Measurements from ENCODE around the gene RABEP2. TPM values are rescaled to one million over a fixed set of nuclear protein-coding genes. Genes with fewer than 3 reads are reported as not detected.

The RABEP2 gene
- total and polyA plus RNA-seq, 12 donors = 11.8 to 47.6 (median 15.9) TPM

DNA sequence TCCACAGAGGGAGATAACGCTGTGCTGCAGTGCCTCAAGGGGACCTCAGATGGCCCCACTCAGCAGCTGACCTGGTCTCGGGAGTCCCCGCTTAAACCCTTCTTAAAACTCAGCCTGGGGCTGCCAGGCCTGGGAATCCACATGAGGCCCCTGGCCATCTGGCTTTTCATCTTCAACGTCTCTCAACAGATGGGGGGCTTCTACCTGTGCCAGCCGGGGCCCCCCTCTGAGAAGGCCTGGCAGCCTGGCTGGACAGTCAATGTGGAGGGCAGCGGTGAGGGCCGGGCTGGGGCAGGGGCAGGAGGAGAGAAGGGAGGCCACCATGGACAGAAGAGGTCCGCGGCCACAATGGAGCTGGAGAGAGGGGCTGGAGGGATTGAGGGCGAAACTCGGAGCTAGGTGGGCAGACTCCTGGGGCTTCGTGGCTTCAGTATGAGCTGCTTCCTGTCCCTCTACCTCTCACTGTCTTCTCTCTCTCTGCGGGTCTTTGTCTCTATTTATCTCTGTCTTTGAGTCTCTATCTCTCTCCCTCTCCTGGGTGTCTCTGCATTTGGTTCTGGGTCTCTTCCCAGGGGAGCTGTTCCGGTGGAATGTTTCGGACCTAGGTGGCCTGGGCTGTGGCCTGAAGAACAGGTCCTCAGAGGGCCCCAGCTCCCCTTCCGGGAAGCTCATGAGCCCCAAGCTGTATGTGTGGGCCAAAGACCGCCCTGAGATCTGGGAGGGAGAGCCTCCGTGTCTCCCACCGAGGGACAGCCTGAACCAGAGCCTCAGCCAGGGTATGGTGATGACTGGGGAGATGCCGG is 7.5 kb upstream of the RABEP2 start:
- H3K4me1 ChIP-seq = peaks cover 0 to 10% (median 4%) of the 10 kb centered on the region in 9 donors
- TF ChIP-seq, protein P1, sequence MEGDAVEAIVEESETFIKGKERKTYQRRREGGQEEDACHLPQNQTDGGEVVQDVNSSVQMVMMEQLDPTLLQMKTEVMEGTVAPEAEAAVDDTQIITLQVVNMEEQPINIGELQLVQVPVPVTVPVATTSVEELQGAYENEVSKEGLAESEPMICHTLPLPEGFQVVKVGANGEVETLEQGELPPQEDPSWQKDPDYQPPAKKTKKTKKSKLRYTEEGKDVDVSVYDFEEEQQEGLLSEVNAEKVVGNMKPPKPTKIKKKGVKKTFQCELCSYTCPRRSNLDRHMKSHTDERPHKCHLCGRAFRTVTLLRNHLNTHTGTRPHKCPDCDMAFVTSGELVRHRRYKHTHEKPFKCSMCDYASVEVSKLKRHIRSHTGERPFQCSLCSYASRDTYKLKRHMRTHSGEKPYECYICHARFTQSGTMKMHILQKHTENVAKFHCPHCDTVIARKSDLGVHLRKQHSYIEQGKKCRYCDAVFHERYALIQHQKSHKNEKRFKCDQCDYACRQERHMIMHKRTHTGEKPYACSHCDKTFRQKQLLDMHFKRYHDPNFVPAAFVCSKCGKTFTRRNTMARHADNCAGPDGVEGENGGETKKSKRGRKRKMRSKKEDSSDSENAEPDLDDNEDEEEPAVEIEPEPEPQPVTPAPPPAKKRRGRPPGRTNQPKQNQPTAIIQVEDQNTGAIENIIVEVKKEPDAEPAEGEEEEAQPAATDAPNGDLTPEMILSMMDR (IDR thresholded peaks at IDR 0.05) = no peak
- no peak overlapping the region for H3K4me3 ChIP-seq
- no peaks in the 10 kb centered on the region for H3K36me3 ChIP-seq
- no peak for DNase-seq
- peaks cover 0 to 2% (median 0%) of the 10 kb centered on the region in 7 donors for H3K27me3 ChIP-seq
- no peak for ATAC-seq
- 85 to 86% methylated on average over 20 of the region's 20 CpGs for WGBS, 2 donors
- no peaks in the 10 kb centered on the region for H3K9me3 ChIP-seq
- intact Hi-C loops (cut with DNase I) = loop anchor here in 1 of 10 donors (10.0 kb wide), 1 partner anchor 108 kb away; the partner anchor contains the start of gene ATXN2L
- H3K27ac ChIP-seq = no peak overlapping the region

- no peaks in the 10 kb centered on the region for H3K9me3 ChIP-seq
- TF ChIP-seq, protein P1 (IDR thresholded peaks at IDR 0.05) = no peak
- no peak within 1 kb of the TSS for H3K27ac ChIP-seq
- intact Hi-C loops (cut with DNase I) = loop anchor here in 1 of 10 donors (10.0 kb wide), 1 partner anchor 107 kb away; the partner anchor contains the start of gene ATXN2L
- ATAC-seq (no peak), DNase-seq (no peak)
- H3K4me1 ChIP-seq = peaks cover 0 to 9% (median 4%) of the 10 kb centered on the region in 9 donors
- no peak within 1 kb of the TSS for H3K4me3 ChIP-seq
- 91 to 95% methylated on average over 10 of the region's 10 CpGs for WGBS, 2 donors
- H3K27me3 ChIP-seq = peaks cover 0 to under 1% (median 0%) of the 10 kb centered on the region in 7 donors
- no peaks in the 10 kb centered on the region for H3K36me3 ChIP-seq
Observed at GRCh38 chr16:28931801-28932225, 6.8 kb upstream of the RABEP2 start, which contains the start of gene CD19. TSS of gene CD19 (plus strand) at chr16:28931971. CDS start at chr16:28932001, 30 bp downstream.

- no peak for ATAC-seq
- peaks cover 0 to 6% (median 3%) of the 10 kb centered on the region in 9 donors for H3K4me1 ChIP-seq
- H3K4me3 ChIP-seq = no peak overlapping the region
- intact Hi-C loops (cut with DNase I) = loop anchor here in 1 of 10 donors (10.0 kb wide), 1 partner anchor 106 kb away; the partner anchor contains the start of gene ATXN2L
- no peak overlapping the region for H3K27ac ChIP-seq
- no peaks in the 10 kb centered on the region for H3K36me3 ChIP-seq
- TF ChIP-seq, protein P1 (IDR thresholded peaks at IDR 0.05) = no peak
- H3K9me3 ChIP-seq = no peaks in the 10 kb centered on the region
- no peak for DNase-seq
- H3K27me3 ChIP-seq = no peaks in the 10 kb centered on the region
- 66 to 79% methylated on average over 3 of the region's 3 CpGs for WGBS, 2 donors
Observed at GRCh38 chr16:28930652-28931051, 5.6 kb upstream of the RABEP2 start.

- H3K9me3 ChIP-seq = no peaks in the 10 kb centered on the region
- no peak overlapping the region for H3K27ac ChIP-seq
- TF ChIP-seq, protein P1 (IDR thresholded peaks at IDR 0.05) = no peak
- H3K36me3 ChIP-seq = no peaks in the 10 kb centered on the region
- no peak overlapping the region for H3K4me3 ChIP-seq
- intact Hi-C loops (cut with DNase I) = loop anchor here in 1 of 10 donors (10.0 kb wide), 1 partner anchor 105 kb away; the partner anchor contains the start of gene ATXN2L
- ATAC-seq = no peak
- no peaks in the 10 kb centered on the region for H3K27me3 ChIP-seq
- WGBS, 2 donors = 89 to 93% methylated on average over 3 of the region's 3 CpGs
- no peak for DNase-seq
- peaks cover 0 to 9% (median 3%) of the 10 kb centered on the region in 9 donors for H3K4me1 ChIP-seq
Observed at GRCh38 chr16:28930203-28930602, 5.2 kb upstream of the RABEP2 start.

Data from heart right ventricle (tissue), 16 donors.